Kidney (tissue), 14 donors: ENCODE measurements around the gene FANCC. TPM values are rescaled to one million over a fixed set of nuclear protein-coding genes. Genes with fewer than 3 reads are reported as not detected.

Source experiments
- DNase-seq, 5 donors: peaks; one replicate each; pipeline ENCODE4 v3.0.0-alpha.2; 2013 to 2020
- FAIRE-seq: peaks from 2 replicates; lab custom pipeline; 2012; peaks lifted over from hg19 to GRCh38; lab: Jason Lieb, UNC
- H3K27ac ChIP-seq, 2 donors: one replicate each; pipeline ENCODE4 v1.7.0; 2013; ENCODE audit warnings: low read depth in 2 of 2, low read length in 2 of 2, inconsistent platforms in 1 of 2
- H3K27me3 ChIP-seq: one replicate; pipeline ENCODE4 v1.7.1; 2013; ENCODE audit warnings: low read length, inconsistent platforms; ENCODE audit not compliant: control insufficient read depth, insufficient read depth
- H3K36me3 ChIP-seq, 3 donors: one replicate each; pipeline versions ENCODE4 v1.7.0 to v1.7.1; 2013; ENCODE audit warnings: low read length in 3 of 3, control low read depth in 1 of 3, inconsistent platforms in 1 of 3; ENCODE audit not compliant: insufficient read depth in 3 of 3, control insufficient read depth in 2 of 3
- H3K4me1 ChIP-seq, 3 donors: one replicate each; pipeline versions ENCODE4 v1.7.0 to v1.7.1; 2013; ENCODE audit warnings: low read length in 3 of 3, inconsistent platforms in 1 of 3, low read depth in 1 of 3; ENCODE audit not compliant: control insufficient read depth in 2 of 3, insufficient read depth in 2 of 3
- H3K4me3 ChIP-seq, 3 donors: one replicate each; pipeline versions ENCODE4 v1.7.0 to v1.8.1; 2013; ENCODE audit warnings: low read length in 3 of 3, control low read depth in 1 of 3, inconsistent platforms in 1 of 3
- H3K9ac ChIP-seq, 3 donors: one replicate each; pipeline versions ENCODE4 v1.7.0 to v1.7.1; 2013; ENCODE audit warnings: low read length in 3 of 3, control low read depth in 1 of 3, inconsistent platforms in 1 of 3
- H3K9me3 ChIP-seq, 3 donors: one replicate each; pipeline versions ENCODE4 v1.7.0 to v1.7.1; 2013; ENCODE audit warnings: low read length in 3 of 3, control low read depth in 1 of 3, inconsistent platforms in 1 of 3; ENCODE audit not compliant: control insufficient read depth in 2 of 3, insufficient read depth in 1 of 3
- intact Hi-C: fragments of 100-400 bp; cut with DNase I; formaldehyde crosslinking; loops from one replicate; pipeline ENCODE4 v1.11.1; 2022
- polyA plus RNA-seq: library from polyadenylated mRNA; stranded (reverse); fragments of 350-450 nt; fragmentation: Illumina TruSeq; extraction: RNeasy Lipid Tissue Mini Kit (QIAGEN cat#74804); gene quantifications from one replicate; pipeline ENCODE4 v1.2.3, GENCODE V29; 2014; ENCODE audit warnings: low read depth, low replicate concordance; ENCODE audit not compliant: insufficient read depth
- total RNA-seq: library from RNA; stranded (reverse); fragmentation: NEBNext Ultra II Directional; extraction: Animal tissue kit (Norgen Biotek cat#: 25700); gene quantifications from one replicate; pipeline ENCODE4 v1.2.1, GENCODE V29; 2021
- TF ChIP-seq, protein P1 (sequence below): IDR thresholded peaks from 3 replicates; pipeline ENCODE4 v1.5.1; 2012; ENCODE audit warnings: mild to moderate bottlenecking, moderate library complexity, borderline replicate concordance; ENCODE audit not compliant: insufficient read depth; ENCODE audit errors: extremely low read depth
- donor health status: control.
- donor health status: control.
- donor health status: control.
- donor health status: control.
- donor health status: control.
- donor health status: DM: yes; HTN: yes; CAD: no.
- donor health status: Normal renal cell carcinoma (clear cell type).

The FANCC gene
- total and polyA plus RNA-seq, 2 donors from 2014 or later = 7.5 to 10.8 TPM

- DNase-seq (no peak), FAIRE-seq (no peak)
- Histone ChIP-seq H3K27me3 (no peaks in the 10 kb centered on the region), H3K9me3 (no peaks in the 10 kb centered on the region), H3K27ac (no peak overlapping the region), H3K36me3 (no peaks in the 10 kb centered on the region), H3K4me1 (no peaks in the 10 kb centered on the region), H3K4me3 (no peak overlapping the region), H3K9ac (no peak overlapping the region)
- intact Hi-C loops = no loop called here
- TF ChIP-seq, protein P1, sequence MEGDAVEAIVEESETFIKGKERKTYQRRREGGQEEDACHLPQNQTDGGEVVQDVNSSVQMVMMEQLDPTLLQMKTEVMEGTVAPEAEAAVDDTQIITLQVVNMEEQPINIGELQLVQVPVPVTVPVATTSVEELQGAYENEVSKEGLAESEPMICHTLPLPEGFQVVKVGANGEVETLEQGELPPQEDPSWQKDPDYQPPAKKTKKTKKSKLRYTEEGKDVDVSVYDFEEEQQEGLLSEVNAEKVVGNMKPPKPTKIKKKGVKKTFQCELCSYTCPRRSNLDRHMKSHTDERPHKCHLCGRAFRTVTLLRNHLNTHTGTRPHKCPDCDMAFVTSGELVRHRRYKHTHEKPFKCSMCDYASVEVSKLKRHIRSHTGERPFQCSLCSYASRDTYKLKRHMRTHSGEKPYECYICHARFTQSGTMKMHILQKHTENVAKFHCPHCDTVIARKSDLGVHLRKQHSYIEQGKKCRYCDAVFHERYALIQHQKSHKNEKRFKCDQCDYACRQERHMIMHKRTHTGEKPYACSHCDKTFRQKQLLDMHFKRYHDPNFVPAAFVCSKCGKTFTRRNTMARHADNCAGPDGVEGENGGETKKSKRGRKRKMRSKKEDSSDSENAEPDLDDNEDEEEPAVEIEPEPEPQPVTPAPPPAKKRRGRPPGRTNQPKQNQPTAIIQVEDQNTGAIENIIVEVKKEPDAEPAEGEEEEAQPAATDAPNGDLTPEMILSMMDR = no peak
Observed at GRCh38 chr9:95207403-95207802, 110.1 kb downstream of the FANCC start.

DNA sequence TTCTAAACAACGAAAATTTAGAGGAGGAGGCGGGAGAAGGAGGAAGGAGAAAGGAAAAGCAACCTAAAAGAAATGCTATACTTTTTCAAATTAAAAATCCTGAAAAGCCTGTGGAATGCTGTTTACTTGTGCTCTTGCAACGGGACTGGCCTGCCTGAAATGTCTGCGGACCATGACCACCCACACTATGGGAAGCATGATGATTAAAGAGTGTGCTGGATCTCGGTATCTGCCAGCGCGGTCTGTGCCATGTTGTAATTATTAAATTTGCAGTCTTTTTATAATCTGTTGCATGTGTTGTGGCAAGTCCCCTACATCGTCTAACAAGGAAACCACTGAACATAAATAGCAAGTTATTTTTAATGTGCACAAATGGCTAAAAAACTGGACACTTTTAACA lies 111.4 kb downstream of the FANCC start:
- Histone ChIP-seq H3K4me3 (peak overlapping the region in 1 of 3 donors; percentile 28), H3K36me3 (no peaks in the 10 kb centered on the region), H3K4me1 (no peaks in the 10 kb centered on the region), H3K9ac (peak overlapping the region in 1 of 3 donors; percentile 3), H3K9me3 (no peaks in the 10 kb centered on the region), H3K27ac (no peak overlapping the region), H3K27me3 (no peaks in the 10 kb centered on the region)
- intact Hi-C loops = no loop called here
- TF ChIP-seq, protein P1 = no peak
- FAIRE-seq = no peak
- DNase-seq = peak in 2 of 5 donors; percentile 61 to 74

- no peak for FAIRE-seq
- H3K27ac ChIP-seq = no peak overlapping the region
Observed at GRCh38 chr9:95204710-95205109, 112.8 kb downstream of the FANCC start.

More at GRCh38 chr9:95204710-95205109, 112.8 kb downstream of the FANCC start:
- Histone ChIP-seq H3K27me3 (no peaks in the 10 kb centered on the region), H3K4me3 (no peak overlapping the region), H3K4me1 (no peaks in the 10 kb centered on the region), H3K36me3 (no peaks in the 10 kb centered on the region), H3K9me3 (no peaks in the 10 kb centered on the region), H3K9ac (no peak overlapping the region)
- intact Hi-C loops = no loop called here
- DNase-seq = no peak
- TF ChIP-seq, protein P1 = no peak
